ENCODE results near the gene TMEM198. TPM values are rescaled to one million over a fixed set of nuclear protein-coding genes. Genes with fewer than 3 reads are reported as not detected.

The TMEM198 gene
- total RNA-seq, 4 donors from 2014 or later, result 0.56 to 1.9 (median 1.4) TPM

DNA sequence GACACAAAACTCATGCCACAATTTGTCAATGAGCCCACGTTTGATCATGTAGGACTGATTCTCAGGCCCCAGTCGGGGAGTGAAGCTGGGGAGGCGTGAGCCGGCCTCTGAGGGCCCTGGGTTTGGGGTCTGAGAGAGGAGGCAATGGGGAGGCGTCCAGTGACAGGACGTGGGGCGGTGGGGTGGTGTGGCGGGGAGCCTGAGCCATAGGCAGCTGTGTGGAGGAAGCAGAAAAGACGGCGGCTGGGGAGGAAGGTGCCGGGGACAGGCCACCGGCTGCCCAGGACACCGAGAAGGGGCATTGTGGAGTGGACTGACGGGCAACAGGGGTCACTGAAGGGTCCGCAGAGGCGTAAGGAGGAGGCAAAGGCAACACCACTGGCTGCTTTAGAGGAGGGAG is 7.4 kb upstream of the TMEM198 start:
- peaks cover 24% of the 10 kb centered on the region for H3K36me3 ChIP-seq
- WGBS, result 85% methylated on average over 16 of the region's 16 CpGs

GRCh38 chr2:219536967-219537366 is 6.9 kb upstream of the TMEM198 start:
- no peak for DNase-seq (ENCODE audit: low spot score in 2 of 2)
- no peak overlapping the region for H3K27ac ChIP-seq
- peaks cover 4% of the 10 kb centered on the region for H3K27me3 ChIP-seq
- TF ChIP-seq POLR2AphosphoS5 (IDR thresholded peaks at IDR 0.05) (no peak), EP300 (IDR thresholded peaks at IDR 0.05) (no peak), POLR2A (IDR thresholded peaks at IDR 0.05) (no peak)
- TF ChIP-seq, protein P1, sequence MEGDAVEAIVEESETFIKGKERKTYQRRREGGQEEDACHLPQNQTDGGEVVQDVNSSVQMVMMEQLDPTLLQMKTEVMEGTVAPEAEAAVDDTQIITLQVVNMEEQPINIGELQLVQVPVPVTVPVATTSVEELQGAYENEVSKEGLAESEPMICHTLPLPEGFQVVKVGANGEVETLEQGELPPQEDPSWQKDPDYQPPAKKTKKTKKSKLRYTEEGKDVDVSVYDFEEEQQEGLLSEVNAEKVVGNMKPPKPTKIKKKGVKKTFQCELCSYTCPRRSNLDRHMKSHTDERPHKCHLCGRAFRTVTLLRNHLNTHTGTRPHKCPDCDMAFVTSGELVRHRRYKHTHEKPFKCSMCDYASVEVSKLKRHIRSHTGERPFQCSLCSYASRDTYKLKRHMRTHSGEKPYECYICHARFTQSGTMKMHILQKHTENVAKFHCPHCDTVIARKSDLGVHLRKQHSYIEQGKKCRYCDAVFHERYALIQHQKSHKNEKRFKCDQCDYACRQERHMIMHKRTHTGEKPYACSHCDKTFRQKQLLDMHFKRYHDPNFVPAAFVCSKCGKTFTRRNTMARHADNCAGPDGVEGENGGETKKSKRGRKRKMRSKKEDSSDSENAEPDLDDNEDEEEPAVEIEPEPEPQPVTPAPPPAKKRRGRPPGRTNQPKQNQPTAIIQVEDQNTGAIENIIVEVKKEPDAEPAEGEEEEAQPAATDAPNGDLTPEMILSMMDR (IDR thresholded peaks at IDR 0.05), result no peak
- peaks cover 24% of the 10 kb centered on the region for H3K36me3 ChIP-seq
- peaks cover 16% of the 10 kb centered on the region for H3K4me1 ChIP-seq
- H3K4me3 ChIP-seq, result no peak overlapping the region
- H3K9me3 ChIP-seq, result no peaks in the 10 kb centered on the region
- 75% methylated on average over 4 of the region's 9 CpGs for whole genome bisulfite sequencing

More for the DNA sequence above, 7.4 kb upstream of the TMEM198 start:
- peaks cover 11% of the 10 kb centered on the region for H3K4me1 ChIP-seq
- TF ChIP-seq POLR2AphosphoS5 (IDR thresholded peaks at IDR 0.05), result no peak
- TF ChIP-seq, protein P1 (IDR thresholded peaks at IDR 0.05), result no peak
- TF ChIP-seq EP300 (IDR thresholded peaks at IDR 0.05), result no peak
- no peak for TF ChIP-seq POLR2A (IDR thresholded peaks at IDR 0.05)
- H3K9me3 ChIP-seq, result no peaks in the 10 kb centered on the region
- H3K27ac ChIP-seq, result no peak overlapping the region
- H3K4me3 ChIP-seq, result no peak overlapping the region
- peaks cover 10% of the 10 kb centered on the region for H3K27me3 ChIP-seq
- DNase-seq (ENCODE audit: low spot score in 2 of 2), result no peak

DNA sequence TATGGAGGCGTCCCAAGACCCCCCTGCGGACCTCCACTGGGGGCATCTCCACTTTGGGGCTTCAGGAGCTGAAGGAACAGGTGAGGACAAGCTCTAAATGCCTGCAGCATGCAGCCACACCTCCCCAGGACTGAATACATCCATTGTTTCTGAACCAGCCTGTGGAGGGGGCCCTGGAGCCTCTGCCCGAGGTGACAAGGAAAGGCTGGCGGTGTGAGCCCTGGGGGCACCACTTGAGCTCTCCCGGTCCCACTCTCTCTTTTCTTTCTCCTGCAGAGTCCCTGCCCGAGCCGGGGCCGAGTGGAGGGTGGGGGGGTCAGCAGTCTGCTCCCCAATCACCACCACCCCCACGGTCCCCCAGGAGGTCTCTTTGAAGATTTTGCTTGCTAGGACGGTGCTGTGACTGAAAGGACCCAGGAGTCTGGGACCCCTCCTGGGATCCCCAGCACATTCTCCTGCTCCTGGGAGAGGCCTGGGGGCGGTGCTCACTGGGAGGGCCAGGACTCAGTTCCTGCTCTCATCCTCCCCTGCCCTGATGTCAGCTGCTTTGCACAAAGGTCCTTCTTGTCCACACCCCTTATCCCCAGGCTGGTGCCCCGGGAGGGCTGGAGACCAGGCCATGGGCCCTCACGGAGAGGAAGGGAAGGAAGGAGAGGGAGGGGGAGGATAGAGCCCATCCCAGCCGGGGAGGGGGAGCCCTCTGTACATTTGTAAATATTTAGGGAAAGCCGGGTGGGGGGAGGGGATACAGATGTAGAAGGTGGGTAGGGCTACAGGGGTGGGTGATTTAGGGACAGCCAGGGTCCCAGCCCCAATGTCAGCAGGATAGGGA is 6.0 kb upstream of the TMEM198 start:
- peaks cover 24% of the 10 kb centered on the region for H3K36me3 ChIP-seq
- H3K27me3 ChIP-seq, result no peaks in the 10 kb centered on the region
- no peak for DNase-seq (ENCODE audit: low spot score in 2 of 2)
- H3K4me1 ChIP-seq, result peaks cover 25% of the 10 kb centered on the region
- 50% methylated on average over 11 of the region's 15 CpGs for WGBS
- H3K9me3 ChIP-seq, result no peaks in the 10 kb centered on the region
- no peak overlapping the region for H3K4me3 ChIP-seq
- H3K27ac ChIP-seq, result no peak overlapping the region
- no peak for TF ChIP-seq POLR2AphosphoS5 (IDR thresholded peaks at IDR 0.05)
- TF ChIP-seq EP300 (IDR thresholded peaks at IDR 0.05), result no peak
- TF ChIP-seq POLR2A (IDR thresholded peaks at IDR 0.05), result no peak
- TF ChIP-seq, protein P1 (IDR thresholded peaks at IDR 0.05), result no peak

GRCh38 chr2:219538504-219538951 is 5.3 kb upstream of the TMEM198 start:
- no peak for DNase-seq (ENCODE audit: low spot score in 2 of 2)

More at GRCh38 chr2:219538504-219538951, 5.3 kb upstream of the TMEM198 start:
- TF ChIP-seq POLR2AphosphoS5 (IDR thresholded peaks at IDR 0.05), result no peak
- no peak for TF ChIP-seq EP300 (IDR thresholded peaks at IDR 0.05)
- no peak for TF ChIP-seq POLR2A (IDR thresholded peaks at IDR 0.05)
- TF ChIP-seq, protein P1 (IDR thresholded peaks at IDR 0.05), result no peak
- H3K9me3 ChIP-seq, result no peaks in the 10 kb centered on the region
- peaks cover 24% of the 10 kb centered on the region for H3K36me3 ChIP-seq
- WGBS, result 73% methylated on average over 5 of the region's 6 CpGs
- peaks cover 27% of the 10 kb centered on the region for H3K4me1 ChIP-seq
- no peaks in the 10 kb centered on the region for H3K27me3 ChIP-seq
- no peak overlapping the region for H3K4me3 ChIP-seq
- no peak overlapping the region for H3K27ac ChIP-seq
